MG63 (cell line): ENCODE data around the gene FGF14. TPM values are rescaled to one million over a fixed set of nuclear protein-coding genes. Genes with fewer than 3 reads are reported as not detected.

Source experiments
- DNase-seq: peaks from one replicate; pipeline ENCODE4 v3.0.0-alpha.2; 2020
- H3K27me3 ChIP-seq: fragments of 250-450 bp; sonication (Bioruptor Pico); 2 replicates; pipeline ENCODE4 v1.5.1; 2020; ENCODE audit warnings: mild to moderate bottlenecking, moderate library complexity
- H3K36me3 ChIP-seq: fragments of 250-450 bp; sonication (Bioruptor Pico); 2 replicates; pipeline ENCODE4 v1.5.1; 2020; ENCODE audit warnings: mild to moderate bottlenecking, moderate library complexity
- H3K4me3 ChIP-seq: fragments of 250-450 bp; sonication (Bioruptor Pico); 2 replicates; pipeline ENCODE4 v1.5.1; 2020; ENCODE audit warnings: mild to moderate bottlenecking, moderate library complexity
- H3K9me3 ChIP-seq: fragments of 250-450 bp; sonication (Bioruptor Pico); 2 replicates; pipeline ENCODE4 v1.5.1; 2020; ENCODE audit warnings: mild to moderate bottlenecking, moderate library complexity
- total RNA-seq: library from RNA; depleted of rRNA; stranded (reverse); fragments of >200 nt; shearing (Covaris generic); gene quantifications from 2 replicates; pipeline ENCODE4 v1.2.3, GENCODE V29; 2014; ENCODE audit warnings: low replicate concordance

Gene FGF14
- total RNA-seq, 1 experiment from 2014 or later = not detected

GRCh38 chr13:102380012-102380411 lies 21.8 kb downstream of the FGF14 start:
- DNase-seq = no peak
- Histone ChIP-seq H3K4me3 (no peak overlapping the region), H3K36me3 (no peaks in the 10 kb centered on the region), H3K27me3 (peaks cover 3% of the 10 kb centered on the region; the same call in 1 of the 2 replicates), H3K9me3 (no peaks in the 10 kb centered on the region)

GRCh38 chr13:102376318-102376717 lies 25.5 kb downstream of the FGF14 start:
- no peaks in the 10 kb centered on the region for H3K9me3 ChIP-seq
- H3K36me3 ChIP-seq = no peaks in the 10 kb centered on the region
- no peak overlapping the region for H3K4me3 ChIP-seq
- no peak for DNase-seq
- no peaks in the 10 kb centered on the region for H3K27me3 ChIP-seq

- Histone ChIP-seq H3K9me3 (no peaks in the 10 kb centered on the region), H3K4me3 (no peak overlapping the region), H3K27me3 (no peaks in the 10 kb centered on the region), H3K36me3 (no peaks in the 10 kb centered on the region)
- DNase-seq = no peak
These were observed 27.1 kb downstream of the FGF14 start for GRCh38 chr13:102374726-102375125.

GRCh38 chr13:102374233-102374632 lies 27.6 kb downstream of the FGF14 start:
- no peak for DNase-seq
- Histone ChIP-seq H3K36me3 (no peaks in the 10 kb centered on the region), H3K9me3 (no peaks in the 10 kb centered on the region)

GRCh38 chr13:102373221-102373620 lies 28.6 kb downstream of the FGF14 start:
- Histone ChIP-seq H3K36me3 (no peaks in the 10 kb centered on the region), H3K9me3 (no peaks in the 10 kb centered on the region), H3K27me3 (no peaks in the 10 kb centered on the region), H3K4me3 (no peak overlapping the region)
- no peak for DNase-seq

More at GRCh38 chr13:102374233-102374632, 27.6 kb downstream of the FGF14 start:
- Histone ChIP-seq H3K27me3 (no peaks in the 10 kb centered on the region), H3K4me3 (no peak overlapping the region)

GRCh38 chr13:102369302-102369701 lies 32.5 kb downstream of the FGF14 start:
- no peaks in the 10 kb centered on the region for H3K36me3 ChIP-seq
- H3K9me3 ChIP-seq = no peaks in the 10 kb centered on the region
- H3K4me3 ChIP-seq = no peak overlapping the region
- H3K27me3 ChIP-seq = no peaks in the 10 kb centered on the region
- no peak for DNase-seq

- Histone ChIP-seq H3K4me3 (no peak overlapping the region), H3K9me3 (no peaks in the 10 kb centered on the region), H3K27me3 (no peaks in the 10 kb centered on the region; the same call in 1 of the 2 replicates), H3K36me3 (no peaks in the 10 kb centered on the region)
- peak; percentile 69 for DNase-seq
These were observed 34.0 kb downstream of the FGF14 start for GRCh38 chr13:102367836-102368235.

- Histone ChIP-seq H3K27me3 (no peaks in the 10 kb centered on the region; the same call in 1 of the 2 replicates), H3K9me3 (no peaks in the 10 kb centered on the region), H3K4me3 (no peak overlapping the region), H3K36me3 (no peaks in the 10 kb centered on the region)
- DNase-seq = no peak
These were observed 40.7 kb downstream of the FGF14 start for GRCh38 chr13:102361113-102361512.

GRCh38 chr13:102359264-102359663 lies 42.6 kb downstream of the FGF14 start:
- H3K9me3 ChIP-seq = no peaks in the 10 kb centered on the region
- no peaks in the 10 kb centered on the region for H3K36me3 ChIP-seq
- no peaks in the 10 kb centered on the region; the same call in 1 of the 2 replicates for H3K27me3 ChIP-seq
- DNase-seq = no peak
- no peak overlapping the region for H3K4me3 ChIP-seq

GRCh38 chr13:102355251-102355650 lies 46.6 kb downstream of the FGF14 start:
- Histone ChIP-seq H3K27me3 (no peaks in the 10 kb centered on the region), H3K36me3 (no peaks in the 10 kb centered on the region)
- no peak for DNase-seq

GRCh38 chr13:102354011-102354410 lies 47.8 kb downstream of the FGF14 start:
- Histone ChIP-seq H3K36me3 (no peaks in the 10 kb centered on the region), H3K9me3 (no peaks in the 10 kb centered on the region), H3K27me3 (no peaks in the 10 kb centered on the region), H3K4me3 (no peak overlapping the region)
- DNase-seq = no peak

More at GRCh38 chr13:102355251-102355650, 46.6 kb downstream of the FGF14 start:
- Histone ChIP-seq H3K9me3 (no peaks in the 10 kb centered on the region), H3K4me3 (no peak overlapping the region)

- Histone ChIP-seq H3K27me3 (no peaks in the 10 kb centered on the region), H3K36me3 (no peaks in the 10 kb centered on the region), H3K9me3 (no peaks in the 10 kb centered on the region), H3K4me3 (no peak overlapping the region)
- DNase-seq = no peak
These were observed 50.3 kb downstream of the FGF14 start for GRCh38 chr13:102351521-102351920.

GRCh38 chr13:102347490-102347889 lies 54.4 kb downstream of the FGF14 start:
- no peaks in the 10 kb centered on the region for H3K36me3 ChIP-seq
- H3K4me3 ChIP-seq = no peak overlapping the region
- peaks cover 3% of the 10 kb centered on the region; the same call in 1 of the 2 replicates for H3K27me3 ChIP-seq
- H3K9me3 ChIP-seq = no peaks in the 10 kb centered on the region
- DNase-seq = no peak

GRCh38 chr13:102346769-102347168 lies 55.1 kb downstream of the FGF14 start:
- no peaks in the 10 kb centered on the region for H3K9me3 ChIP-seq
- peaks cover 3% of the 10 kb centered on the region; the same call in 1 of the 2 replicates for H3K27me3 ChIP-seq
- DNase-seq = no peak
- H3K36me3 ChIP-seq = no peaks in the 10 kb centered on the region
- H3K4me3 ChIP-seq = no peak overlapping the region

GRCh38 chr13:102344410-102344809 lies 57.4 kb downstream of the FGF14 start:
- H3K4me3 ChIP-seq = no peak overlapping the region
- no peak for DNase-seq
- H3K9me3 ChIP-seq = no peaks in the 10 kb centered on the region
- H3K36me3 ChIP-seq = no peaks in the 10 kb centered on the region
- H3K27me3 ChIP-seq = peaks cover 9% of the 10 kb centered on the region

GRCh38 chr13:102333320-102334198 lies 68.3 kb downstream of the FGF14 start:
- Histone ChIP-seq H3K27me3 (0 out of 2 replicates have a peak, but pooled peaks cover 2% of the 10 kb centered on the region), H3K36me3 (no peaks in the 10 kb centered on the region), H3K9me3 (no peaks in the 10 kb centered on the region), H3K4me3 (no peak overlapping the region)
- DNase-seq = no peak

- Histone ChIP-seq H3K4me3 (no peak overlapping the region), H3K9me3 (no peaks in the 10 kb centered on the region), H3K27me3 (no peaks in the 10 kb centered on the region), H3K36me3 (no peaks in the 10 kb centered on the region)
- DNase-seq = no peak
These were observed 72.9 kb downstream of the FGF14 start for GRCh38 chr13:102328909-102329308.

- H3K27me3 ChIP-seq = no peaks in the 10 kb centered on the region
- H3K36me3 ChIP-seq = no peaks in the 10 kb centered on the region
- no peaks in the 10 kb centered on the region for H3K9me3 ChIP-seq
- DNase-seq = no peak
- no peak overlapping the region for H3K4me3 ChIP-seq
These were observed 74.7 kb downstream of the FGF14 start for GRCh38 chr13:102327119-102327617.
